HCT116 (cell line): Measurements from ENCODE around the gene HS6ST1. TPM values are rescaled to one million over a fixed set of nuclear protein-coding genes. Genes with fewer than 3 reads are reported as not detected.

Source experiments
- ATAC-seq: fragments of 200-7000 bp; cut with Tn5 transposase; 2 replicates; pipeline ENCODE4 v1.9.1; 2020; ENCODE audit warnings: mild to moderate bottlenecking, moderate library complexity
- BruUV-seq: library from RNA; stranded (reverse); fragments of 400-500 nt; replicated peaks from 2 replicates; lab custom pipeline; 2021; lab: Mats Ljungman, UMichigan
- CTCF ChIA-PET: fragments of 300-600 bp; sonication (Branson Sonifier 250); formaldehyde crosslinking; loops from one replicate; lab custom pipeline; 2021; ENCODE audit warnings: antibody characterized with exemption; lab: Charles Lee
- POLR2A ChIA-PET: fragments of 300-600, 350-600 bp; sonication (Branson Sonifier 250); formaldehyde crosslinking; loops from one replicate; lab custom pipeline; 2021; ENCODE audit warnings: antibody characterized with exemption; lab: Charles Lee
- RAD21 ChIA-PET, 2 experiments: fragments of 300-600 bp; sonication (Branson Sonifier 250); formaldehyde crosslinking; loops; one replicate each; lab custom pipeline; 2023; ENCODE audit warnings: low total read pairs in 2 of 2; ENCODE audit not compliant: uncharacterized antibody in 2 of 2, unreplicated experiment in 2 of 2, low non-redundant PET in 1 of 2; lab: Charles Lee
- DNase-seq: peaks from one replicate; pipeline ENCODE4 v3.0.0-alpha.2; 2010; ENCODE audit warnings: low read depth, low spot score
- H2AFZ ChIP-seq: fragments of 200-600 bp; shearing (Covaris generic), sonication (generic); 2 replicates; pipeline ENCODE4 v1.6.1; 2017; ENCODE audit warnings: low read depth, mixed run types, mixed read lengths, antibody characterized with exemption, low read length; ENCODE audit not compliant: poor library complexity, severe bottlenecking
- H3K27ac ChIP-seq: 2 replicates; pipeline ENCODE4 v1.5.1; 2012; ENCODE audit warnings: low read depth, low read length
- H3K27me3 ChIP-seq: fragments of 200-600 bp; sonication (generic); 2 replicates; pipeline ENCODE4 v1.6.1; 2016; ENCODE audit warnings: mixed run types, low read length, mixed read lengths; ENCODE audit not compliant: insufficient read depth
- H3K36me3 ChIP-seq, 2 experiments: fragments of 200-500 bp in 1 of 2; fragments of 200-600 bp in 1 of 2; sonication (Bioruptor generic) in 1 of 2; sonication (generic) in 1 of 2; 2 replicates each; pipeline versions ENCODE4 v1.5.1 to v1.6.1; 2014 to 2016; ENCODE audit warnings: low read length in 2 of 2, inconsistent platforms in 1 of 2, mixed read lengths in 1 of 2, mixed run types in 1 of 2; ENCODE audit not compliant: insufficient read depth in 2 of 2, control insufficient read depth in 1 of 2
- H3K4me1 ChIP-seq, 2 experiments: fragments of 200-600 bp in 1 of 2; sonication (generic) in 1 of 2; 2 replicates each; pipeline versions ENCODE4 v1.5.1 to v1.6.1; 2012 to 2017; ENCODE audit warnings: low read length in 2 of 2, inconsistent platforms in 1 of 2, mild to moderate bottlenecking in 1 of 2, mixed read lengths in 1 of 2, mixed run types in 1 of 2, moderate library complexity in 1 of 2; ENCODE audit not compliant: insufficient read depth in 2 of 2, control insufficient read depth in 1 of 2
- H3K4me2 ChIP-seq: fragments of 200-600 bp; sonication (generic); 2 replicates; pipeline ENCODE4 v1.6.1; 2017; ENCODE audit warnings: mixed run types, low read length, mixed read lengths
- H3K4me3 ChIP-seq, 2 experiments: fragments of 200-600 bp in 1 of 2; sonication (generic) in 1 of 2; replicated peaks in 1 of 2; 2 replicates each; pipeline ENCODE4 v1.5.1; 2011 to 2016; ENCODE audit warnings: low read length in 2 of 2, control low read depth in 1 of 2, low read depth in 1 of 2, mild to moderate bottlenecking in 1 of 2, mixed read lengths in 1 of 2, mixed run types in 1 of 2
- H3K79me2 ChIP-seq: fragments of 200-600 bp; sonication (generic); 2 replicates; pipeline ENCODE4 v1.6.1; 2017; ENCODE audit warnings: mild to moderate bottlenecking, mixed run types, low read length, moderate library complexity, mixed read lengths; ENCODE audit not compliant: insufficient read depth
- H3K9ac ChIP-seq: fragments of 200-600 bp; sonication (generic); 2 replicates; pipeline ENCODE4 v1.6.1; 2016; ENCODE audit warnings: low read length, mixed read lengths
- H3K9me2 ChIP-seq: fragments of 200-600 bp; sonication (generic), shearing (Covaris generic); 2 replicates; pipeline ENCODE4 v1.6.1; 2017; ENCODE audit warnings: mixed run types, mild to moderate bottlenecking, moderate library complexity; ENCODE audit not compliant: insufficient read depth
- H3K9me3 ChIP-seq, 2 experiments: fragments of 200-500 bp in 1 of 2; fragments of 200-600 bp in 1 of 2; sonication (Bioruptor generic) in 1 of 2; sonication (generic) in 1 of 2; 2 replicates each; pipeline ENCODE4 v1.6.1; 2014 to 2017; ENCODE audit warnings: low read length in 2 of 2, mixed read lengths in 2 of 2, inconsistent platforms in 1 of 2, low read depth in 1 of 2, mild to moderate bottlenecking in 1 of 2, mixed run types in 1 of 2, moderate library complexity in 1 of 2; ENCODE audit not compliant: control insufficient read depth in 1 of 2, insufficient read depth in 1 of 2
- H4K20me1 ChIP-seq: fragments of 200-600 bp; sonication (generic), shearing (Covaris generic); 2 replicates; pipeline ENCODE4 v1.6.1; 2017; ENCODE audit warnings: mixed run types, mild to moderate bottlenecking, moderate library complexity; ENCODE audit not compliant: insufficient read depth
- CBX3 ChIP-seq: IDR thresholded peaks from 2 replicates; pipeline ENCODE4 v1.6.1; 2012; ENCODE audit warnings: low read depth
- CEBPB ChIP-seq: IDR thresholded peaks from 2 replicates; pipeline ENCODE4 v1.6.1; 2012; ENCODE audit warnings: low read depth
- EGR1 ChIP-seq: IDR thresholded peaks from 2 replicates; pipeline ENCODE4 v1.6.1; 2012; ENCODE audit warnings: low read depth
- EZH2 ChIP-seq: fragments of 200-600 bp; sonication (generic); IDR thresholded peaks from 2 replicates; pipeline ENCODE4 v1.6.1; 2017; ENCODE audit warnings: antibody characterized with exemption, mixed run types
- EZH2phosphoT487 ChIP-seq: fragments of 200-600 bp; IDR thresholded peaks from 2 replicates; pipeline ENCODE4 v1.6.1; 2018; ENCODE audit warnings: antibody characterized with exemption, borderline replicate concordance
- FOSL1 ChIP-seq: IDR thresholded peaks from 2 replicates; pipeline ENCODE4 v1.6.1; 2012; ENCODE audit warnings: low read depth
- JUND ChIP-seq: IDR thresholded peaks from 2 replicates; pipeline ENCODE4 v1.6.1; 2012
- MAX ChIP-seq: IDR thresholded peaks from 2 replicates; pipeline ENCODE4 v1.6.1; 2012
- POLR2AphosphoS5 ChIP-seq: IDR thresholded peaks from 2 replicates; pipeline ENCODE4 v1.6.1; 2011; ENCODE audit warnings: mild to moderate bottlenecking, low read depth, low read length, moderate library complexity
- RAD21 ChIP-seq: IDR thresholded peaks from 2 replicates; pipeline ENCODE4 v1.6.1; 2012; ENCODE audit warnings: low read depth, mild to moderate bottlenecking
- REST ChIP-seq: IDR thresholded peaks from 2 replicates; pipeline ENCODE4 v1.6.1; 2012; ENCODE audit warnings: low read depth
- SIN3A ChIP-seq: IDR thresholded peaks from 2 replicates; pipeline ENCODE4 v1.6.1; 2012; ENCODE audit warnings: low read depth
- SP1 ChIP-seq: IDR thresholded peaks from 2 replicates; pipeline ENCODE4 v1.6.1; 2012; ENCODE audit warnings: low read depth
- SRF ChIP-seq: IDR thresholded peaks from 2 replicates; pipeline ENCODE4 v1.6.1; 2012; ENCODE audit warnings: low read depth
- TCF7L2 ChIP-seq: IDR thresholded peaks from 2 replicates; pipeline ENCODE4 v1.7.0; 2011; ENCODE audit warnings: borderline replicate concordance, inconsistent platforms; ENCODE audit not compliant: insufficient read depth, insufficient read length; ENCODE audit errors: extremely low read depth
- YY1 ChIP-seq: IDR thresholded peaks from 2 replicates; pipeline ENCODE4 v1.6.1; 2011; ENCODE audit warnings: low read length, low read depth, moderate library complexity, mild to moderate bottlenecking; ENCODE audit not compliant: insufficient replicate concordance; ENCODE audit errors: extremely low read depth
- ZBTB33 ChIP-seq: IDR thresholded peaks from 2 replicates; pipeline ENCODE4 v1.6.1; 2011; ENCODE audit warnings: mild to moderate bottlenecking, low read length, moderate library complexity; ENCODE audit not compliant: insufficient replicate concordance; ENCODE audit errors: extremely low read depth
- ZFX ChIP-seq: fragments of 450-650 bp; IDR thresholded peaks from 2 replicates; pipeline ENCODE4 v1.6.1; 2017
- ZNF274 ChIP-seq: fragments of 200-500 bp; sonication (Bioruptor generic); IDR thresholded peaks from 2 replicates; pipeline ENCODE4 v1.6.1; 2014; ENCODE audit warnings: mild to moderate bottlenecking, low read depth, low read length, inconsistent platforms
- intact Hi-C: fragments of 100-400 bp; cut with micrococcal nuclease; formaldehyde crosslinking; loops from 2 replicates; pipeline ENCODE4 v1.10.0; 2022
- total RNA-seq: library from RNA; stranded (reverse); gene quantifications from one replicate; pipeline ENCODE4 v1.2.1, GENCODE V29; 2021; ENCODE audit not compliant: unreplicated experiment

The HS6ST1 gene
- total RNA-seq, 1 experiment from 2014 or later = 35.0 TPM

GRCh38 chr2:128311216-128311754 is 7.4 kb downstream of the HS6ST1 start:
- Histone ChIP-seq H3K4me1 (peaks cover 19 to 24% of the 10 kb centered on the region in 2 experiments), H3K79me2 (peaks cover 100% of the 10 kb centered on the region), H3K4me2 (no peak overlapping the region), H3K36me3 (peaks cover 0 to 8% of the 10 kb centered on the region in 2 experiments; a peak in 3 of 4 replicates), H3K9me2 (no peaks in the 10 kb centered on the region), H3K9ac (no peak overlapping the region), H3K27me3 (no peaks in the 10 kb centered on the region), H3K4me3 (no peak overlapping the region), H3K9me3 (no peaks in the 10 kb centered on the region), H4K20me1 (no peaks in the 10 kb centered on the region; the same call in 1 of the 2 replicates), H3K27ac (no peak overlapping the region), H2AFZ (no peak overlapping the region)
- RAD21 ChIA-PET = no interaction called here
- no peak for TF ChIP-seq CBX3
- TF ChIP-seq CEBPB = no peak
- no peak for TF ChIP-seq JUND
- TF ChIP-seq SP1 = no peak
- no peak for TF ChIP-seq MAX
- no peak for TF ChIP-seq SRF
- TF ChIP-seq EZH2phosphoT487 = no peak
- no peak for TF ChIP-seq EZH2
- TF ChIP-seq POLR2AphosphoS5 = no peak
- no peak for TF ChIP-seq REST
- no peak for TF ChIP-seq ZNF274
- TF ChIP-seq ZBTB33 = no peak
- no peak for TF ChIP-seq TCF7L2
- no peak for TF ChIP-seq EGR1
- no peak for TF ChIP-seq FOSL1
- TF ChIP-seq RAD21 = no peak
- TF ChIP-seq YY1 = no peak
- no peak for TF ChIP-seq ZFX
- TF ChIP-seq SIN3A = no peak
- no peak for ATAC-seq
- intact Hi-C loops = loop anchor here (10.0 kb wide), 1 partner anchor 246 kb away; no protein-coding TSS in a partner anchor
- no TSS peak for BruUV-seq
- CTCF ChIA-PET = no interaction called here
- DNase-seq = no peak
- POLR2A ChIA-PET = no interaction called here
